OCI-LY3 (cell line): ENCODE data around the gene PLCB4.

Experiments used
- H2AFZ ChIP-seq: fragments of 200-600, 300-600 bp; shearing (Covaris generic); 2 replicates; pipeline ENCODE4 v1.6.0; 2014; ENCODE audit warnings: antibody characterized with exemption, low read depth, low read length
- H3K27ac ChIP-seq: fragments of 200-600, 300-600 bp; sonication (generic); 2 replicates; pipeline ENCODE4 v1.5.1; 2014; ENCODE audit warnings: mild to moderate bottlenecking, low read length, moderate library complexity, mixed read lengths
- H3K27me3 ChIP-seq: fragments of 200-600, 300-600 bp; sonication (generic); 2 replicates; pipeline ENCODE4 v1.6.1; 2014; ENCODE audit warnings: low read depth, low read length, mixed read lengths
- H3K36me3 ChIP-seq: fragments of 200-600, 300-600 bp; sonication (generic); replicated peaks from 2 replicates; pipeline ENCODE3; 2014; ENCODE audit warnings: low read depth, low read length, mixed read lengths
- H3K4me1 ChIP-seq: fragments of 300-600, 200-600 bp; sonication (generic); 2 replicates; pipeline ENCODE4 v1.6.1; 2014; ENCODE audit warnings: low read length, mixed read lengths
- H3K4me2 ChIP-seq: fragments of 200-600, 300-600 bp; sonication (generic); 2 replicates; pipeline ENCODE4 v1.6.1; 2014; ENCODE audit warnings: low read length, mixed read lengths
- H3K4me3 ChIP-seq: fragments of 300-600, 200-600 bp; sonication (generic); 2 replicates; pipeline ENCODE4 v1.5.1; 2014; ENCODE audit warnings: antibody characterized with exemption, mild to moderate bottlenecking, low read length, moderate library complexity
- H3K79me2 ChIP-seq: fragments of 300-600, 200-600 bp; shearing (Covaris generic); 2 replicates; pipeline ENCODE4 v1.6.1; 2014; ENCODE audit warnings: mild to moderate bottlenecking, low read length, mixed read lengths
- H3K9ac ChIP-seq: fragments of 300-600, 200-600 bp; shearing (Covaris generic); 2 replicates; pipeline ENCODE4 v1.6.0; 2014; ENCODE audit warnings: mild to moderate bottlenecking, low read length, moderate library complexity
- H3K9me3 ChIP-seq: fragments of 200-600, 300-600 bp; shearing (Covaris generic); 2 replicates; pipeline ENCODE4 v1.6.1; 2014; ENCODE audit warnings: low read length, mixed read lengths; ENCODE audit not compliant: insufficient read depth
- H4K20me1 ChIP-seq: fragments of 200-600, 300-600 bp; sonication (generic); 2 replicates; pipeline ENCODE4 v1.6.1; 2016; ENCODE audit warnings: low read length, mixed read lengths; ENCODE audit not compliant: insufficient read depth
- CTCF ChIP-seq: fragments of 200-600, 300-600 bp; sonication (generic); IDR thresholded peaks from 2 replicates; pipeline ENCODE4 v1.5.1; 2014; ENCODE audit warnings: antibody characterized with exemption, low read length, low read depth
- EZH2phosphoT487 ChIP-seq: fragments of 200-600 bp; shearing (Covaris generic); IDR thresholded peaks from 2 replicates; pipeline ENCODE4 v1.6.1; 2018; ENCODE audit warnings: antibody characterized with exemption, mixed run types, low read depth

Gene PLCB4

GRCh38 chr20:9103955-9104354, 35.1 kb downstream of the PLCB4 start:
- Histone ChIP-seq H3K4me2 (no peak overlapping the region), H3K79me2 (no peaks in the 10 kb centered on the region), H3K4me1 (no peaks in the 10 kb centered on the region), H3K9me3 (no peaks in the 10 kb centered on the region), H3K4me3 (no peak overlapping the region), H4K20me1 (no peaks in the 10 kb centered on the region), H2AFZ (no peak overlapping the region), H3K9ac (no peak overlapping the region), H3K36me3 (no peaks in the 10 kb centered on the region), H3K27ac (no peak overlapping the region), H3K27me3 (no peaks in the 10 kb centered on the region; the same call in 1 of the 2 replicates)
- no peak for TF ChIP-seq CTCF
- no peak for TF ChIP-seq EZH2phosphoT487

DNA sequence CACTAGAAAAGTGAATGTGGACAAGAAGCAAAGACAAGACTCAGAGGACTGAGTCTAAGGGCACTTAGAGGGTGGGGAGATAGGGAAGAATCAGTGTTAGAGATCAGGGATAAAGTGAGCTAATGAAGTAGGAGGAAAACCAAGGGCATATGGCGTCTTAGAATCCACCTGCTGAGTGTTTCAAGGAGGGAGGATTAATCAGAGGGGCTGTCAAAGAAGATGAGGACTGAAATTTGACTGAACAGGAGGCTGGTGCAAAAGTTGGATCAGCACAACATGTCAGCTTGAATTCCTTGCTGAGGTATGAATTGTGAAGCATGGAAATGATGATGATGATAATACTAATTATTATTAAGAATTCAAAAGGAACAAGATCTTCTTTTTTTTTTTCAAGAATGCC, 39.4 kb downstream of the PLCB4 start:
- Histone ChIP-seq H3K4me3 (no peak overlapping the region), H3K27me3 (no peaks in the 10 kb centered on the region; the same call in 1 of the 2 replicates), H3K36me3 (no peaks in the 10 kb centered on the region), H3K4me1 (no peaks in the 10 kb centered on the region), H2AFZ (no peak overlapping the region), H3K9ac (no peak overlapping the region), H4K20me1 (no peaks in the 10 kb centered on the region), H3K4me2 (no peak overlapping the region), H3K79me2 (no peaks in the 10 kb centered on the region), H3K9me3 (no peaks in the 10 kb centered on the region), H3K27ac (no peak overlapping the region)
- TF ChIP-seq EZH2phosphoT487 (no peak), CTCF (no peak)

- TF ChIP-seq CTCF (no peak), EZH2phosphoT487 (no peak)
These were observed 40.7 kb downstream of the PLCB4 start for GRCh38 chr20:9109566-9109965.

DNA sequence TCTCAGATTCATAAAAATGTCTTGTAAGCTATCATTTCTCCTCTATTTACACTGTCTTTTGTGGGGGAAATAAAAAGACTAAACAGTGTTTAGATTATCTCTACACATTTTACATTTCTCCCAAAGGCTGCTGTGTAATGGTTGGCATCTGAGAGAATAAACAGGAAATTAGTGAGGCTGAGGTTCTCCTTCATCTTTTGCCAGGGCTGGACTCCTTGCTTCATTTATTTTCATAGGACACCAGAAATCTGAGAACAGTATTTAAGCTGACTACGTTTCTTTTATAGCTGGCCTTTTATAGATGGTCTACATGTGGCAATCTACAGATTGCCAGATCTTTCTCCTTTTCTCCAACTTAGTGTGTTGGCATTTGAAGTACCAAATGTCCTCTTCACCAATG, 41.5 kb downstream of the PLCB4 start:
- Histone ChIP-seq H3K9ac (no peak overlapping the region), H3K9me3 (no peaks in the 10 kb centered on the region), H3K79me2 (no peaks in the 10 kb centered on the region), H4K20me1 (no peaks in the 10 kb centered on the region), H3K27ac (no peak overlapping the region), H3K27me3 (no peaks in the 10 kb centered on the region; the same call in 1 of the 2 replicates), H3K36me3 (no peaks in the 10 kb centered on the region), H3K4me2 (no peak overlapping the region), H2AFZ (no peak overlapping the region), H3K4me3 (no peak overlapping the region), H3K4me1 (no peaks in the 10 kb centered on the region)
- TF ChIP-seq CTCF (no peak), EZH2phosphoT487 (no peak)

More at GRCh38 chr20:9109566-9109965, 40.7 kb downstream of the PLCB4 start:
- Histone ChIP-seq H3K4me3 (no peak overlapping the region), H3K36me3 (no peaks in the 10 kb centered on the region), H3K9me3 (no peaks in the 10 kb centered on the region), H3K9ac (no peak overlapping the region), H3K27me3 (no peaks in the 10 kb centered on the region; the same call in 1 of the 2 replicates), H4K20me1 (no peaks in the 10 kb centered on the region), H3K27ac (no peak overlapping the region), H3K4me1 (no peaks in the 10 kb centered on the region), H3K4me2 (no peak overlapping the region), H3K79me2 (no peaks in the 10 kb centered on the region), H2AFZ (no peak overlapping the region)
